H9 (cell line): Measurements from ENCODE around the gene TNFRSF4. TPM values are rescaled to one million over a fixed set of nuclear protein-coding genes. Genes with fewer than 3 reads are reported as not detected.

Experiments
- DNase-seq: peaks from one replicate; pipeline ENCODE4 v3.0.0-alpha.2; 2017
- H2AFZ ChIP-seq: one replicate; pipeline ENCODE4 v1.6.1; 2013; ENCODE audit warnings: mild to moderate bottlenecking, low read length, control low read depth, moderate library complexity
- H2AK5ac ChIP-seq: 2 replicates; pipeline ENCODE4 v1.6.1; 2013; ENCODE audit warnings: low read length, control low read depth, mixed read lengths; ENCODE audit not compliant: insufficient read length
- H2BK120ac ChIP-seq: one replicate; pipeline ENCODE4 v1.6.1; 2013; ENCODE audit warnings: low read depth, mild to moderate bottlenecking, low read length, control low read depth, inconsistent platforms; ENCODE audit not compliant: poor library complexity, severe bottlenecking
- H2BK12ac ChIP-seq: 2 replicates; pipeline ENCODE4 v1.6.1; 2013; ENCODE audit warnings: low read length, control low read depth, mixed read lengths, low read depth; ENCODE audit not compliant: insufficient read length
- H2BK15ac ChIP-seq: 2 replicates; pipeline ENCODE4 v1.6.1; 2013; ENCODE audit warnings: low read depth, low read length, control low read depth
- H2BK20ac ChIP-seq: one replicate; pipeline ENCODE4 v1.6.1; 2013; ENCODE audit warnings: low read depth, mild to moderate bottlenecking, low read length, control low read depth, inconsistent platforms; ENCODE audit not compliant: poor library complexity, severe bottlenecking
- H2BK5ac ChIP-seq: 2 replicates; pipeline ENCODE4 v1.6.1; 2013; ENCODE audit warnings: low read length, control low read depth, mixed read lengths; ENCODE audit not compliant: insufficient read length
- H3K14ac ChIP-seq: 2 replicates; pipeline ENCODE4 v1.6.1; 2013; ENCODE audit warnings: low read length, control low read depth; ENCODE audit not compliant: insufficient read depth
- H3K18ac ChIP-seq: 2 replicates; pipeline ENCODE4 v1.6.1; 2013; ENCODE audit warnings: low read depth, mild to moderate bottlenecking, mixed read lengths, low read length, control low read depth; ENCODE audit not compliant: insufficient read length
- H3K23ac ChIP-seq: 2 replicates; pipeline ENCODE4 v1.6.1; 2013; ENCODE audit warnings: low read length, control low read depth, mixed read lengths, low read depth; ENCODE audit not compliant: insufficient read length
- H3K23me2 ChIP-seq: 2 replicates; pipeline ENCODE4 v1.6.1; 2013; ENCODE audit warnings: low read depth, mild to moderate bottlenecking, mixed read lengths, low read length, control low read depth; ENCODE audit not compliant: insufficient read length, poor library complexity, severe bottlenecking
- H3K27ac ChIP-seq: 2 replicates; pipeline ENCODE4 v1.5.1; 2013; ENCODE audit warnings: low read length, control low read depth, mixed read lengths, low read depth; ENCODE audit not compliant: insufficient read length
- H3K27me3 ChIP-seq: 2 replicates; pipeline ENCODE4 v1.6.1; 2013; ENCODE audit warnings: low read length, control low read depth, inconsistent platforms; ENCODE audit not compliant: insufficient read depth
- H3K4ac ChIP-seq: 2 replicates; pipeline ENCODE4 v1.6.1; 2013; ENCODE audit warnings: low read depth, mild to moderate bottlenecking, control low read depth, inconsistent platforms, low read length, moderate library complexity
- H3K4me1 ChIP-seq: 2 replicates; pipeline ENCODE4 v1.6.1; 2013; ENCODE audit warnings: low read length, control low read depth, inconsistent platforms; ENCODE audit not compliant: insufficient read depth
- H3K4me2 ChIP-seq: 2 replicates; pipeline ENCODE4 v1.6.1; 2013; ENCODE audit warnings: low read length, control low read depth, mixed read lengths; ENCODE audit not compliant: insufficient read length, insufficient read depth
- H3K56ac ChIP-seq: 2 replicates; pipeline ENCODE4 v1.6.1; 2013; ENCODE audit warnings: low read depth, mild to moderate bottlenecking, mixed read lengths, low read length, control low read depth; ENCODE audit not compliant: insufficient read length
- H3K79me1 ChIP-seq: 2 replicates; pipeline ENCODE4 v1.6.1; 2013; ENCODE audit warnings: low read depth, mild to moderate bottlenecking, moderate library complexity, low read length, control low read depth, inconsistent platforms; ENCODE audit not compliant: insufficient read depth, poor library complexity, severe bottlenecking
- H3K79me2 ChIP-seq: 2 replicates; pipeline ENCODE4 v1.6.1; 2013; ENCODE audit warnings: low read length, control low read depth, inconsistent platforms; ENCODE audit not compliant: insufficient read depth
- H3K9ac ChIP-seq: 2 replicates; pipeline ENCODE4 v1.6.1; 2013; ENCODE audit warnings: low read length, control low read depth, mixed read lengths; ENCODE audit not compliant: insufficient read length; ENCODE audit errors: extremely low read depth
- H3K9me3 ChIP-seq: one replicate; pipeline ENCODE4 v1.6.1; 2013; ENCODE audit warnings: low read depth, low read length, inconsistent platforms; ENCODE audit not compliant: control insufficient read depth
- H3T11ph ChIP-seq: one replicate; pipeline ENCODE4 v1.6.1; 2013; ENCODE audit warnings: mild to moderate bottlenecking, low read length, control low read depth, inconsistent platforms
- H4K20me1 ChIP-seq: one replicate; pipeline ENCODE4 v1.6.1; 2013; ENCODE audit not compliant: control insufficient read depth, insufficient read length, insufficient read depth
- H4K5ac ChIP-seq: 2 replicates; pipeline ENCODE4 v1.6.1; 2013; ENCODE audit warnings: low read depth, mild to moderate bottlenecking, mixed read lengths, low read length, control low read depth; ENCODE audit not compliant: insufficient read length
- H4K8ac ChIP-seq: replicated peaks from 2 replicates; pipeline ENCODE4 v1.6.1; 2013; ENCODE audit warnings: low read length, control low read depth, mixed read lengths, low read depth; ENCODE audit not compliant: insufficient read length
- H4K91ac ChIP-seq: 2 replicates; pipeline ENCODE4 v1.6.1; 2013; ENCODE audit warnings: low read depth, mild to moderate bottlenecking, moderate library complexity, mixed read lengths, low read length, control low read depth; ENCODE audit not compliant: insufficient read length
- H3K27ac Mint-ChIP-seq, 3 experiments: 2 replicates in 2 of 3; 3 replicates in 1 of 3; pipeline ENCODE4 v1.8.0; 2020 to 2021; ENCODE audit warnings: mixed read lengths in 3 of 3, mild to moderate bottlenecking in 1 of 3, moderate library complexity in 1 of 3
- H3K27me3 Mint-ChIP-seq: 2 replicates; pipeline ENCODE4 v1.8.0; 2021; ENCODE audit warnings: low read depth, mild to moderate bottlenecking, moderate library complexity, mixed read lengths
- H3K36me3 Mint-ChIP-seq, 3 experiments: 2 replicates in 2 of 3; 3 replicates in 1 of 3; pipeline ENCODE4 v1.8.0; 2020 to 2021; ENCODE audit warnings: low read depth in 3 of 3, mixed read lengths in 3 of 3; ENCODE audit not compliant: insufficient read depth in 1 of 3
- H3K4me1 Mint-ChIP-seq, 2 experiments: 2 replicates each; pipeline ENCODE4 v1.8.0; 2020; ENCODE audit warnings: mixed read lengths in 2 of 2
- H3K4me3 Mint-ChIP-seq, 2 experiments: 2 replicates in 1 of 2; 3 replicates in 1 of 2; pipeline ENCODE4 v1.8.0; 2020 to 2021; ENCODE audit warnings: mild to moderate bottlenecking in 2 of 2, mixed read lengths in 2 of 2, moderate library complexity in 1 of 2
- H3K9me3 Mint-ChIP-seq, 2 experiments: 2 replicates in 1 of 2; 3 replicates in 1 of 2; pipeline ENCODE4 v1.8.0; 2020; ENCODE audit warnings: mild to moderate bottlenecking in 2 of 2, mixed read lengths in 2 of 2, moderate library complexity in 1 of 2
- WGBS: extraction: QIAGEN DNeasy Blood & Tissue Kit; methylation state at CpG from one replicate; pipeline ENCODE4 v1.1.7; 2013; ENCODE audit warnings: missing lambda C conversion rate, low lambda C conversion rate, mixed read lengths; ENCODE audit not compliant: insufficient read length; ENCODE audit errors: extremely low coverage; 5-methylcytosine and 5-hydroxymethylcytosine counted together
- total RNA-seq: library from RNA; stranded (reverse); gene quantifications from 2 replicates; pipeline ENCODE4 v1.2.1, GENCODE V29; 2021
- TF ChIP-seq, protein P1 (sequence below): fragments of 200-600 bp; sonication (generic); conservative IDR thresholded peaks from 3 replicates; pipeline ENCODE4 v1.8.0; 2021; ENCODE audit warnings: antibody characterized with exemption, mild to moderate bottlenecking

TNFRSF4 gene
- total RNA-seq, 1 experiment from 2014 or later, result 0.24 TPM

DNA sequence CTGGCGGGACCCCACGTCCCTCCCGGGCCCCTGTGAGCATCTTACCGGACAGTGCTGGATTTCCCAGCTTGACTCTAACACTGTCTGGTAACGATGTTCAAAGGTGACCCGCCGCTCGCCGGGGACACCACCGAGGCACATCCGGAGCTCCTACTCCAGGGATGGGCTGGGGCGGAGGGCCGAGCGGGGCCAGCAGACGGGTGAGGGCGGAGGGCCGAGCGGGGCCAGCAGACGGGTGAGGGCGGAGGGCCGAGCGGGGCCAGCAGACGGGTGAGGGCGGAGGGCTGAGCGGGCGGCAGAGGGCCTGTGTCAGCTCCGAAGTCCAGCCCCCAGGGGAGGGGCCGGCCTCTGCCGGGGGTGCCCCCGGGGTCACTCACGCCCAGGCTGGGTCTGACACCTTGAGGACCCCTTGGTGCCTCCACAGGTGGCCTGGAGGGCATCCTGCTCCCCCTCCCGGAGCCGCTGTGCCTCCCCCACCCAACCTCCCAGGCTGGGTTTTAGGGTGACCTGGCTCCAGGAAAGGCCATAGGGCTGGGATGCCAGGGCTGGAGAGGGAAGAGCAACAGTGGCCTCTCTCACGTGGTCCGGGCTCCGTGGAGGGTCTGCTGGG is 46.0 kb downstream of the TNFRSF4 start:
- Histone ChIP-seq H3K23ac (no peak overlapping the region), H4K20me1 (no peaks in the 10 kb centered on the region), H2BK20ac (no peak overlapping the region), H2BK5ac (no peak overlapping the region), H3K9ac (no peak overlapping the region), H3K4ac (no peak overlapping the region), H3K27ac (no peak overlapping the region), H3K18ac (no peak overlapping the region), H3K23me2 (peaks cover 3% of the 10 kb centered on the region), H3K4me2 (no peak overlapping the region), H3T11ph (no peak overlapping the region), H3K79me1 (no peaks in the 10 kb centered on the region), H2BK15ac (no peak overlapping the region), H4K8ac (no peak overlapping the region), H2BK120ac (no peak overlapping the region), H2BK12ac (no peak overlapping the region), H3K14ac (no peak overlapping the region), H4K91ac (no peak overlapping the region), H4K5ac (no peak overlapping the region), H2AK5ac (no peak overlapping the region), H3K79me2 (no peaks in the 10 kb centered on the region), H3K9me3 (no peaks in the 10 kb centered on the region), H3K4me1 (no peaks in the 10 kb centered on the region; the same call in 1 of the 2 replicates), H3K56ac (no peak overlapping the region), H3K27me3 (no peaks in the 10 kb centered on the region), H2AFZ (no peak overlapping the region)
- Mint-ChIP-seq H3K4me3 (no peak overlapping the region), H3K9me3 (no peaks in the 10 kb centered on the region), H3K27me3 (peaks cover 3% of the 10 kb centered on the region), H3K27ac (no peak overlapping the region), H3K4me1 (peaks cover 18 to 30% of the 10 kb centered on the region in 2 experiments), H3K36me3 (peaks cover 0 to 9% (median 0%) of the 10 kb centered on the region in 3 experiments; a peak in 3 of 7 replicates)
- peak; percentile 19 for DNase-seq
- TF ChIP-seq, protein P1, sequence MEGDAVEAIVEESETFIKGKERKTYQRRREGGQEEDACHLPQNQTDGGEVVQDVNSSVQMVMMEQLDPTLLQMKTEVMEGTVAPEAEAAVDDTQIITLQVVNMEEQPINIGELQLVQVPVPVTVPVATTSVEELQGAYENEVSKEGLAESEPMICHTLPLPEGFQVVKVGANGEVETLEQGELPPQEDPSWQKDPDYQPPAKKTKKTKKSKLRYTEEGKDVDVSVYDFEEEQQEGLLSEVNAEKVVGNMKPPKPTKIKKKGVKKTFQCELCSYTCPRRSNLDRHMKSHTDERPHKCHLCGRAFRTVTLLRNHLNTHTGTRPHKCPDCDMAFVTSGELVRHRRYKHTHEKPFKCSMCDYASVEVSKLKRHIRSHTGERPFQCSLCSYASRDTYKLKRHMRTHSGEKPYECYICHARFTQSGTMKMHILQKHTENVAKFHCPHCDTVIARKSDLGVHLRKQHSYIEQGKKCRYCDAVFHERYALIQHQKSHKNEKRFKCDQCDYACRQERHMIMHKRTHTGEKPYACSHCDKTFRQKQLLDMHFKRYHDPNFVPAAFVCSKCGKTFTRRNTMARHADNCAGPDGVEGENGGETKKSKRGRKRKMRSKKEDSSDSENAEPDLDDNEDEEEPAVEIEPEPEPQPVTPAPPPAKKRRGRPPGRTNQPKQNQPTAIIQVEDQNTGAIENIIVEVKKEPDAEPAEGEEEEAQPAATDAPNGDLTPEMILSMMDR, result no peak
- no CpG with 5 or more reads among the region's 36 CpGs for WGBS
